ENCODE results near the gene FADS3.

Gene FADS3

GRCh38 chr11:61914471-61915171, 23.3 kb upstream of the FADS3 start:
- DNase-seq (ENCODE audit: low read depth in 4 of 4, low spot score in 1 of 4): no peak

GRCh38 chr11:61913699-61914395, 22.5 kb upstream of the FADS3 start:
- no peak for DNase-seq (ENCODE audit: low read depth in 4 of 4, low spot score in 1 of 4)

GRCh38 chr11:61912991-61913698, 21.8 kb upstream of the FADS3 start:
- DNase-seq (ENCODE audit: low read depth in 4 of 4, low spot score in 1 of 4): no peak

GRCh38 chr11:61912530-61912898, 21.2 kb upstream of the FADS3 start:
- no peak for DNase-seq (ENCODE audit: low read depth in 4 of 4, low spot score in 1 of 4)

GRCh38 chr11:61911701-61912529, 20.6 kb upstream of the FADS3 start:
- DNase-seq (ENCODE audit: low read depth in 4 of 4, low spot score in 1 of 4): no peak

- no peak for DNase-seq (ENCODE audit: low read depth in 4 of 4, low spot score in 1 of 4)
These were observed 19.9 kb upstream of the FADS3 start for GRCh38 chr11:61911128-61911700.

- no peak for DNase-seq (ENCODE audit: low read depth in 4 of 4, low spot score in 1 of 4)
These were observed 19.1 kb upstream of the FADS3 start for GRCh38 chr11:61910187-61911127.

- no peak for DNase-seq (ENCODE audit: low read depth in 4 of 4, low spot score in 1 of 4)
These were observed 17.5 kb upstream of the FADS3 start for GRCh38 chr11:61908730-61909316.

- no peak for DNase-seq (ENCODE audit: low read depth in 4 of 4, low spot score in 1 of 4)
These were observed 16.8 kb upstream of the FADS3 start for GRCh38 chr11:61907871-61908729.

GRCh38 chr11:61907282-61907681, 15.9 kb upstream of the FADS3 start:
- no peak for DNase-seq (ENCODE audit: low read depth in 4 of 4, low spot score in 1 of 4)

- no peak for DNase-seq (ENCODE audit: low read depth in 4 of 4, low spot score in 1 of 4)
These were observed 15.2 kb upstream of the FADS3 start for GRCh38 chr11:61906522-61906909.

GRCh38 chr11:61905801-61906521, 14.6 kb upstream of the FADS3 start:
- DNase-seq (ENCODE audit: low read depth in 4 of 4, low spot score in 1 of 4): no peak

- DNase-seq (ENCODE audit: low read depth in 4 of 4, low spot score in 1 of 4): no peak
These were observed 13.8 kb upstream of the FADS3 start for GRCh38 chr11:61905067-61905696.

GRCh38 chr11:61904539-61905048, 13.2 kb upstream of the FADS3 start:
- no peak for DNase-seq (ENCODE audit: low read depth in 4 of 4, low spot score in 1 of 4)

- DNase-seq (ENCODE audit: low read depth in 4 of 4, low spot score in 1 of 4): no peak
These were observed 12.5 kb upstream of the FADS3 start for GRCh38 chr11:61903845-61904244.

GRCh38 chr11:61902313-61902712, 11.0 kb upstream of the FADS3 start:
- no peak for DNase-seq (ENCODE audit: low read depth in 4 of 4, low spot score in 1 of 4)

GRCh38 chr11:61901397-61901796, 10.1 kb upstream of the FADS3 start:
- no peak for DNase-seq (ENCODE audit: low read depth in 4 of 4, low spot score in 1 of 4)
